HG02678 (cell line): ENCODE measurements around the gene TMEM94.
"Not testable (repeated sequence)": the region's sequence is repeated elsewhere in the genome, so short reads cannot be mapped to it uniquely, and the experiment has no call there.

Experiments
- ATAC-seq: cut with Tn5 transposase; IDR thresholded peaks from one replicate; pipeline ENCODE4 v1.9.1; 2021; ENCODE audit warnings: mild to moderate bottlenecking, moderate library complexity; ENCODE audit not compliant: unreplicated experiment

The TMEM94 gene

DNA sequence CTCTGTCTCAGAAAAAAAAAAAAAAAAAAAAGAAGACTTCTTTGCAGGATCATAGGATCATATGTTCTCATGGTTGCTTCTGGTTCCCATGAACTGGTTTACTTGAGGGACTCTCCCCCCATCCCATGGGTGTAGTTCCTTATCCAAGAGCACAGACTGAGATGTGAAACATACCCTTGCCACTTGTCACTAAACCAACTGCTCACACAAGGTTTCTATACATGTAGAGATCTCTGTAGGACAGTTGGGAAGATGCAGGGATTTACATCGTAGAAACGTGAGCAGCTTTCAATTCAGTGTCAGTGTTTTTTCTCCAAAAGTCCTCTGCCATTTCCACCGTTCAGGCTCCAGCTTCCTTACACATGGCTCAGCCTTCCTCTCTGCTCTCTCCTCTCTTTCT, 11.1 kb upstream of the TMEM94 start:
- no peak for ATAC-seq

DNA sequence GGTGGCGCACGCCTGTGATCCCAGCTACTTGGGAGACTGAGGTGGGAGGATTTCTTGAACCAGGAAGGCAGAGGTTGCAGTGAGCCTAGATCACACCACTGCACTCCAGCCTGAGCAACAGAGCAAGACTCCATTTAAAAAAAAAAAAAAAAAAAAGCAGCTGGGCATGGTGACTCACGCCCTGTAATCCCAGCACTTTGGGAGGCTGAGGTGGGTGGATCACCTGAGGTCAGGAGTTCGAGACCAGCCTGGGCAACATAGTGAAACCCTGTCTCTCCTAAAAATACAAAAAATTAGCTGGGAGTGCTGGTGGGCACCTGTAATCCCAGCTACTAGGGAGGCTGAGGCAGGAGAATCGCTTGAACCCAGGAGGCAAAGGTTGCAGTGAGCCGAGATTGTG, 10.5 kb upstream of the TMEM94 start:
- not testable (repeated sequence) for ATAC-seq

DNA sequence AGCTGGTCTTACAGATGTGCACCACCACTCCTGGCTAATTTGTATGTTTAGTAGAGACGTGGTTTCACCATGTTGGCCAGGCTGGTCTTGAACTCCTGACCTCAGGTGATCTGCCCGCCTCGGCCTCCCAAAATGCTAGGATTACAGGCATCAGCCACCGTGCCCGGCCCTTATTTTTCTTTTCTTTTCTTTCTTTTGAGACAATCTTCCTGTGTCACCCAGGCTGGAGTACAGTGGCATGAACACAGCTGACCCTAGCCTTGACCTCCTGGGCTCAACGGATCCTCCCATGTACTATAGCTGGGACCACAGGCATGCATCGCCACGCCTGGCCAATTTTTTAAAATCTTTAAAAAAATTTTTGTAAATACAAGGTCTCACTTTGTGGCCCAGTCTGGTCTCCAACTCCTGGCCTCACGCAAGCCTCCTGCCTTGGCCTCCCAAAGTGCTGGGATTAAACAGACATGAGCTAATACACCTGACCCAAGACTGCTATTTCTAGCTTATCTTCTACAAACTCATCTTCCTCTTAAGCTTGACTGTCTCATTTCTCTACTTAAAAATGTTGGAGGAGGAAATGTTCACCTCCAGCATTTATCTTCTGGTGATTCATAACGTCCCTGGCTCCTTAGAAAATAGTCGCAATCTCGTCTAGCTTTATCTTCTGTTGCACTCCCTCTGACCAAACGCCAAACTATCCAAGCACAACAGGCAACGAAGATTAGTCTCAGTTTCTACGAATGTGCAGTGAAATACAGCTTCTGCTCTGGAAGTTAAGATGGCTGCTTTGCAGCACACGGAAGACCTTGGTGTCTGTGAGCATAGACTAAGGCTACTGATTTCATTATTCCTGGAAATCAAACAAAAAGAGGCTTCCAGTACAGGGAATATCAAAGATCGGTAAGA, 8.2 kb upstream of the TMEM94 start:
- no peak for ATAC-seq

DNA sequence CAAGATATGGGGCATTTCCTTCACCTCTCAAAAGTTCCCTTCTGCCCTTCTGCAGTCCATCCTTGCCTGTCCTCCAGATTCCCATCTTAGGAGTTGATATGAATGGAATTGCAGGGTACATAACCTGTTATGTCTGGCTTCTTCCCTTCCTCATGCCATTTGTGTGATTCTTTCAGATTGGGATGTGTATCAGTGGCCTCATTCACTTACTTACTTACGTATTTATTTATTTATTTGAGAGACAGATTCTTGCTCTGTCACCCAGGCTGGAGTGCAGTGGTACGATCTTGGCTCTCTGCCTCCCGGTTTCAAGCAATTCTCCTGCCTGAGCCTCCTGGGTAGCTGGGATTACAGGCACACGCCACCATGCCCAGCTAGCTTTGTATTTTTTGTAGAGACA, 6.2 kb upstream of the TMEM94 start:
- ATAC-seq: no peak

DNA sequence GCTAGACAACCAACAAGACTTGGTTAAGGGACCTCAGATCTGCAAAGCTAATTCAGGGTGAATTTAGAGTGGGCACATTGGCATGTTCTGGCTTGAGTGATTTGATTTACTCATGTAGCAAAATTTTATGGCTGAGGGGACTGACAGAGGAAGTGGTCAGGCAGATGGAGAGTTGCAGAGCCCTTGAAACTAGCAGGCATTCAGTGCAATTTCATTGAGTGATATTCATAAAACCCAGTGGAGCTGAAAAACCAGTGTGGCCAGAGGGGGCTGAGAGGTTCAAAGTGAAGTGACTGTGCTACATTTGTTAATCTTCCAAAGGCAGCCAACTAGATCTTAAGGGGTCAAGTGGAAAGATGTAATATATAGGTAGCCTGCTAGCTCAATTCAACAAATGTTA, 2.2 kb upstream of the TMEM94 start:
- no peak for ATAC-seq

DNA sequence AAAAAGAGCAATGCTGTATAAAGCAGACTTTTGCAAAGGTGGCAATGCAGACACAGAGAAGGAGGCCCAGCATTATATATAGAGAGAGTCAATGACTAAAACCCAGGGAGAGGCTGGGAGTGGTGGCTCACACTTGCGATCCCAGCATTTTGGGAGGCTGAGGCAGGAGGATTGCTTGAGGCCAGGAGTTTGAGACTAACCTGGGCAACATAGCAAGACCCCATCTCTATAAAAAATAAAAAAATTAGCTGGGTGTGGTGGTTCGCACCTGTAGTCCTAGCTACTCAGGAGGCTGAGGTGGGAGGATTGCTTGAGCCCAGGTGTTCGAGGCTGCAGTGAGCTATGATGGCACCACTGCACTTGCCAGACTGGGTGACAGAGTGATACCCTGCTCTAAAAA, 1.8 kb upstream of the TMEM94 start:
- ATAC-seq: not testable (repeated sequence)

DNA sequence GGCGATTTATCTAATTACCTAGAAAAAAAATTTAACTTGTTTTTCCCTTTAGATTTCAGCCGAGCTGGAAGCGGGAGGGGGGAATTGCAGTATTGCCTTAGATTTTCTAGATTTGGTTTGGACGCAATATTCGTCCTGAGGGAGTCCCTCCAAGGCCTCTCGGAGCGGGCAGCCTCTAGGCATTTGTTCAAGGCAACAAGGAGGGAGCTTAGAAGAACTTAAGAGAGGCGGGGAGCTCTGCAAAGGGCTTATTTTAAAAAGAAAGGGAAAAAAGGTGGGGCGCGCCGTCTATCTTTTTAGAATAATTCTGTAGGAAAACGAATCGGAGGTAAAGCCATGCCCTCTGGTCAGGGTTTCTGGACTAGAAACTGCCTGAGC, 407 bp upstream of the TMEM94 start:
- peak; percentile 8 for ATAC-seq

DNA sequence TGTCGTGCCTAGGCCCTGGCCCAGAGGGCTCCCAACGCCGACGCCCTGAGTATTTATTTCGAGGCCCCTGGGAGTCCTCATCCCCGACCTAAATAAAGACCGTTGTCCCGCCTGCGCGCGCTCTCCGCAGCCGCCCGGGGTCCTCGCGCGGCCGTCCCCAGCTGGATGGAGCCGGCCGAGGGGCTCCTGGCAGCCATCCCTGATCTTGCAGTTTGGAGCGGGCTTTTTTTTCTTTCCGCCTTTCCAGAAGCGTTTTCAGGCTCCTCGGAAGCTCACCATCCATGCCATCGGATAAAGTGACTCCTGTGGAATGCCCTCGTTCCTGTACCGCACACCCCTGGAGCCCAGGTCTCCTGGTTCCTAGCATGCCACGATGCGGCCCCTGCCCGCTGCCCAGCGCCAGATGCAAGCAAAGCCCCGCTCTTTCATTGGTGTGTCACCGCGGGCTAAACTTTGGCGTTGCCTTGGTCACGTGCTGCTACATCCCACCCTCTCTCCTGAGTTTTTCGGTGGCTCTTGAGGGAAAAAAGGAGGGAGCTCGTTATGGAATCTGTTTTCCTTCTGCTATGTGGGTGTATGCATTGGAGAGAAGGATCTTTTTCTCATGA, 716 bp downstream of the TMEM94 start:
- peak; percentile 5 for ATAC-seq

DNA sequence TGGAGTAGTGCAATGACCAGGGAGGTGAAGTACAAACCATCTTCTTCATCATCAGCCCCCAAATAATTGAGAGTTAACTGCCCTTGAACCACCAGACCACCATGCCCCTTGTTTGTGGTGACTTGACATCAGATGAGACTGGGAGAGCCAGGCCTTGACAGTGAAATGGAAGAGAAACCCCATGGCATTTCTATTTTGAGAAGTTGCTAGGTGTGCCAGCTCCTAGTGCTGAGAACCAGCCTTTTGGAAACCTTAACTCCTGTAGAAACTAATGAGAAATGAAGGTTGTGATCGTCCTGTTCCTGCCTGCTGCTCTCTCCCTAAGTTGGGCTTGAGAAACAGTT, 2.8 kb downstream of the TMEM94 start:
- no peak for ATAC-seq

DNA sequence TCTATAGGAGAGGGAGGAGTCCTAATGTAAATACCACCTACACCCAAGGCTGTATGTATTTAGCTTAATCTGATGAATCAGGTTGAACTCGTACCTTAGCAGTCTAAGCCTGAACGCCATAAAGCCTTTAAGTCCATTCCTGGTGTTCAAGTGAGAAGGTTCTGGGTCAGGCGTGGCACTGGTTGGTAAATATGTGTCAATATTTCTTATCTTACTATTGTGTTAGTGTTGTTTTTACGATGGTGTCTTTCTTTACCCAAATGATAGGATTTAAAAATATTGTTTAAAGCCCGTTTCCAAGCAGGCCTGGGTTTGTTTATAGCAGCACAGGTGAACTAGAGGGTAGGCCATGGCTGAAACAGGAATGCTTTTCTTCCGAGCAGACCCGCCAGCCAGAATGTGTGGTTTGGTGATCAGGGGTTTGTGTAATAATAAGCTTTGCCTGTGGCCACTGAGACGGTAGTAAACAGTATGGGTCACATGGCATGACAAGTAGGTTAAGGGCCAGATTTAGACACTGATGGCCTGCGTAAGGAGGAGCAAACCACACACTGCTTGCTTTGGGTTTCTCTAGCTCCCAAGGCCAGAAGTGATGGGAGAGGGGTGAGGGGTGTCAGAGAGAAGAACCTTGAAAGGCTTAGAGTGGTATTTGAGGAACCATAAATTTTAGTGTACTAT, 3.3 kb downstream of the TMEM94 start:
- ATAC-seq: peak; percentile 40

DNA sequence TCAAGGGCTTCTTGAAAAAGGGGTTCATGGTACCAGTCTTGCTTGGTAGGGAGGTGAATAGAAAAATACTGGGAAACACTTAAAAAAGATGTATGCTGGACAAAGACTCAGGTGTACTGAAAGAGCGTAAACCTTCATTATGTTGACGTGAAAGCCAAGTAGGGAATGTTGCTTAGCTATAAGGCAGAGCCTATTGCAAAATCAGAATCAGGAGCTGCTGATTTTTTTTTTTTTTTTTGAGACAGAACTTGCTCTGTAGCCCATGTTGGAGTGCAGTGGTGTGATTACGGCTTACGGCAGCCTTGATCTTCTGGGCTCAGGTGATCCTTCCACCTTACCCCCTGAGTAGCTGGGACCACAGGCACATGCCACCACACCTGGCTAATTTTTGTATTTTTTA, 3.9 kb downstream of the TMEM94 start:
- ATAC-seq: no peak

DNA sequence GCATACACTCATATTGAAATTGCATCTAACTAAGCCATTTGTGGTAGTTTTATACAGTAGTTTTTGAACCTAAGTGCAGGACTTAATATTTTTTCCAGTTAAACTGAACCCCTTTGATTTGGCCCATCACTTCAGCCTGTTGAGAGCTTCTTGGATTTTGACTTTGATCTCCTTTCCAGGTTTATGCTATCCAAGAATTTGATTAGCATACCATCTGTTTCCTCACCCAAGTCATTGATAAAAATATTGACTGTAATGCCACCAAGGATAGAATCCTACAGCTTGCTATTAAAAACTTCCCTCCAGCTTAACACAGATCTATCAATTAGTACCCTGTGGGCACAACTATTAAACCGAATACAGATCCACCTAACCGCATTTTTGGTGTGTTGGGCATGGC, 7.2 kb downstream of the TMEM94 start:
- no peak for ATAC-seq

DNA sequence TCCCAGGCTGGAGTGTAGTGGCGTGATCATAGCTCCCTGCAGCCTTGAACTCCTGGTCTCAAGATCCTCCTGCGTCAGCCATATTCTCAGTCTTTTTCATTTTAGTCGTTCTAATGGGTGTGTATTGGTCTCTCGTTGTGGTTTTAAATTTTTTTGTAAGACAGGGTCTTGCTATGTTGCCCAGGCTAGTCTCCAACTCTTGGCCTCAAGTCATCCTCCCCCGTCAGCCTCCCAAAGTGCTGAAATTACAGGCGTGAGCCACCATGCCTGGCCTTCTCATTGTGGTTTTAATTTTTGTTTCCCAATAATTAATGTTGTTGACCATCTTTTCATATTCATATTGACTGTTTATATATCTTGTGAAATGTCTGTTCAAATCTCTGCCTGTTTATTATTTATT, 8.6 kb downstream of the TMEM94 start:
- no peak for ATAC-seq

DNA sequence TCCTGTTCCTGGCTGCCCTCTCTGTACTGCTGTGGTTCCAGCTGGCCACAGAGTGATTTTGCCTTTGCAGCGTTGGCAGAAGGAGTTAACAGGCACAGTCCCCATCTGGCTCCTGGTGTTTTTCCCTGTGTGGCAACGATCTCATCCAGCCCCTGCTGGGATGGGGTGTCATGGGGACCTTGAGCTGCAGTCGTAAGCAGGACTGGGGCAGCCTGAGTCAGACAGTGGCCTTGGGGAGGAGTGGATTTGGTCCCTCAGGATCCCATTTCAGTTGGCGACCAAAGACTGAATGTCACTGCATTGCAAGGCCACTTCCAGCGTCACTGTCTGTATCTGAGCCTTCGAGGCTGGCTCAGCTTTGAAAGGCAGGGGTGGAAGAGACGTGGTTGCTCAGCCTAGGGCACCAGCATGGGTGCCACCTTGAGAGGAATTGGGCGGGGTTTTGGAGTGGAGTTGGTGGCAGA, 11.9 kb downstream of the TMEM94 start:
- no peak for ATAC-seq

DNA sequence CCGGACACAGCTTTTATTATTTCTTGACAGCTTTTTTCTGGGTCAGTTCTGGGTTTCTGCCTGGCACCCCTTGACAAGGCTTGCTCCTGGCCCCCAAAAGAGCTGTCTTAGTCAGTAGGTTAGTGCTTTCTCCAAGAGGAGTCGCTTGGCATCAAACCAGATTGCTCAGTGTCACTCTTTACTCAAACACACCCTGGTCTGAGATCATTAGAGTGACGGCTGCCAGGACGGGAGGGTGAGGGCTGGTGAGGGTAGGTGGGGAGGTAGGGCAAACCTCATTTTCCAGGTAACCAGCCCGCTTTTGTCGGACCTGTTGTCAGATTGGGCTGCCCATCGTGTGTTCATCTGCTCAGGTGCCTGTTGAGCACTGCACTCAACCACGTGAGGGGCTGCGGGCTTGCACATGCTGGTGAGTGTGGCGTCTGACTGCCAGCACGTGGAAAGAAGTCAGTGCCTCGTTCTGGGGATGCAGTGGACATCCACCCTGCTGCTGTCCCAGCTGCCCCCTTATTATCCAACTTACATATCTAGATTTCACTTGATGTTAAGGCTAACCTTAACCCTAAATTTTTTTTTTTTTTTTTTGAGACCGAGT, 12.4 kb downstream of the TMEM94 start:
- ATAC-seq: no peak

DNA sequence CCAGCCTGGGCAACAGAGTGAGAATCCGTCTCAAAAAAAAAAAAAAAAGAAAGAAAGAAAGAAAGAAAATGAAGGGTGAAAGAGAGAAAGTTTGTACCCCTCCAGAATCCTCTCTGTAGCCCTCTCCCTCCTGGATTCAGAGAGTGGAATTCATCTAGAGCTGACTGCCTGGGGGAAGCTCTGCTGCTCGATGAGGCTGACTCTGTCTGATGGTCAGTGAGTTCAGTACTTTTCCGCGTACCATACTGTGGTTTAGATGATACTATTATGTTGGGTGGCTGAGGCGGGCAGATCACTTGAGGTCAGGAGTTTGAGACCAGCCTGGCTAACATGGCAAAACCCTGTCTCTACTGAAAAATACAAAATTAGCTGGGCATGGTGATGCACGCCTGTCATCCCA, 14.8 kb downstream of the TMEM94 start:
- no peak for ATAC-seq

DNA sequence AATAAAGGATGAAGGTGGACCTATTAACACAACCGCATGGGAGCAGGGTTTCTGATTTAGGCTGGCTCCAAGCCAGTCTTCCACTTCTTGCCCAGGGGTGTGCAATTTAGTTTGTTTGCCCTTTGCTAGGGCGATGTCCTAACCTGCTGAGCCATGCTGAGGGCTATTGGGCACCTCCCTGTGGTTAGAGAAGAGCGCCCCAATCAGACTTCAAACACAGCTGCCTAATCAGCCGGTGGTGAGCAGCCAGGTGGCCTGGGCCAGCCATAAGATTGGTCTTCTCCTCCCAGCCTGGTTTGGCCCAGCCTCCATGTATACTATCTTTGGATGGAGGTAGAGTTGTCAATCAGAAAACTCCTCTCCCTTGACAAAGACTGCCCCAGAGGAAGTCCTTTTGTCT, 15.7 kb downstream of the TMEM94 start:
- no peak for ATAC-seq

DNA sequence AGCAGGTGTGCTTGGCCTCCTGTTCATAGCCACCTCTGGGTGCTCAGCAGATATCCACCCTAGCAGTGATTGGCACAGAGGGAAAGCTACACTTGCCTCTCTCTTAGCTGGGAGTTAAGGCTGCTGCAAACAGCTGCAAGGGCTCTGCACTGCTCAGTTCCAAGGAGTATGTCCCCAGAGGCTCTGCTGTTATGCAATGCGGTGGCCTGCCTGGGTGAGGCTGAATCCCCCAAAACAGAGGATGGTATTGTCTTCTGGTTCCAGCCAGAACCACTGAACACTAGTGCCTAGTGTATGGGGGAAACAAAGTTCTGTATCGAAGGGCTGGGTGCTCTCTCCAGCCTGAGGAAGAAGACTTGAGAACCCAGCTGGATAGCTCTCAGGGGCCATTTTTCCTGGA, 16.8 kb downstream of the TMEM94 start:
- no peak for ATAC-seq

DNA sequence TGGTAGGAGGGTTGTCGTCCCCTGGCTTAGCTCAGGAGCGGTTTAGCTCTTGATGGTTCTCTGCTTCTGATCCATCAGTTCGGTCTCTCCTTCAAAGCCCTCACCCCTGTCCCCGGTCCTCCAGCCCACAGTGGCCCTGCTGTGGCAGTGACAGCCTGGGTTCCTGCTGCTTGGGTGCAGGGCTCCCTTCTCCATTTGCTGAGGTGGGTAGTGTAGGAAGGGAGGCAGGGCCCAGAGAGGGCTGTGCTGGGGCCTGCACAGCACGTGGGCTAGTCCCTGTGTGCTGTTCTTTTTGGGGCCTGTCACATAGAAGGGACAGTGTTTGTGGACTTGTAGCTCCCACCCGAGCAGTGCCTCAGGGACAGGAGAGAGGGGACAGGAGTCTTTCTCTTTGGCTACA, 18.3 kb downstream of the TMEM94 start:
- no peak for ATAC-seq

DNA sequence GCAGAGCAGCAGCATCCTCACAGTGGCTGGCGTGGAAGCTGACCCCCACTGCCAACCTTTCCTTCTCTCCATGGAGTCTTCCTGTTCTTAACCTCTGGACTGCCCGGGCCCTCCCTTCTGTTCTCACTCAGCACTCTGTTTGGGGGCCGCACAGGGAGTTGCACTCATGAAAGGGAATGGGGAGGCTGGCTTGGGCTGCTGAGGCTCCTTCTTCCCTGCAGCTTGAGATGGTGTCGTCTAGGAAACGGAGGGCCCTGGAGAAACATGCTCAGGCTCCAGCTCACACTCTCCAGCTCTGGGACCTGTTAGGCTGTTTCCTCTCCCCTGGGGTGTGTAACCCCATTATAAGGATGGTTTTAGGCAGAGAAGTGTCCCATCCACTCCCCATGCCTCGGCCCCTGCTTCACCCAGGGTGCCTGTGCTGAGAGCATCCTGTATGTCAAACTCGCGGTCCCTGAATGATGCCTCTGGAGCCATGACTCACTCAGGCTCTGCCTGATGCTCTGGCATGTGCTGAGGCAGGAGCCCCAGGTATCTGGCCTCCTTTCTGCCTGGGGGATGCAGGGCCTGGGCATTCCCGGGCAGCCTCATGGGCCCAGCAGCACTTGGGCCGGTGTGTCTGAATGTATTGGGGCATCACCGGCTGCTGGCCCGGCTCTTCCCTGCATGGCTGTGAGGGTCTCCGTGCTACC, 18.9 kb downstream of the TMEM94 start:
- no peak for ATAC-seq

DNA sequence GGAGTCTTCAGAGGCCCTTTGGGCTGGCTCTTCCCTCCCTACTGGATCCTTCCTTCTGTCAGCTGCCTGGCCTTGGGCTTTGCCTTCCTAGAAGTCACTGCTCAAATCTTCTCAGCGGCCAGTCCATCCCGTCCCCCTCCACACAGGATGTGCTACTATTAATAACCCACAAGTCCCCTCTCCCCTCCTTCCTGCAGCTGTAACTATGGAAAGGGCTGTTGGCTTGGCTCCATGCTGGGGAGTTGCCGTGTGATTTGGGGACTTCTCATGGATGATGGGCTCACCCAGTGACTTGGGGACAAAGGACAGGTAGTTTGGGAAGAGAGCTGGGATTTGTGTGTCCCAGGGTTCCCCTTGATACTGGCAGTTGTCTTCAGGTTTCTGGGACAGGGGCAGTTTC, 19.4 kb downstream of the TMEM94 start:
- ATAC-seq: no peak
